OCI-LY1 (cell line): ENCODE results near the gene IRF4.

Source experiments
- H2AFZ ChIP-seq: fragments of 200-600 bp; sonication (generic), shearing (Covaris generic); 2 replicates; pipeline ENCODE4 v1.6.0; 2014; ENCODE audit warnings: antibody characterized with exemption, mild to moderate bottlenecking, low read length
- H3F3A ChIP-seq: fragments of 200-600 bp; sonication (generic), shearing (Covaris generic); 2 replicates; pipeline ENCODE4 v1.6.0; 2014; ENCODE audit warnings: mild to moderate bottlenecking, antibody characterized with exemption, low read length, moderate library complexity; ENCODE audit not compliant: insufficient read depth
- H3K27ac ChIP-seq: fragments of 200-600 bp; sonication (generic); 2 replicates; pipeline ENCODE4 v1.5.1; 2014; ENCODE audit warnings: low read length, mixed run types, mild to moderate bottlenecking, low read depth; ENCODE audit not compliant: poor library complexity, severe bottlenecking
- H3K27me3 ChIP-seq: fragments of 200-600 bp; sonication (generic); 2 replicates; pipeline ENCODE4 v1.6.0; 2014; ENCODE audit warnings: antibody characterized with exemption, mild to moderate bottlenecking, low read length, moderate library complexity; ENCODE audit not compliant: insufficient read depth
- H3K36me3 ChIP-seq: fragments of 200-600 bp; sonication (generic); 2 replicates; pipeline ENCODE4 v1.6.1; 2014; ENCODE audit warnings: mild to moderate bottlenecking, antibody characterized with exemption, low read length, moderate library complexity, mixed read lengths; ENCODE audit not compliant: insufficient read depth
- H3K4me1 ChIP-seq: fragments of 200-600 bp; sonication (generic); 2 replicates; pipeline ENCODE4 v1.5.1; 2014; ENCODE audit warnings: mild to moderate bottlenecking, low read length, moderate library complexity; ENCODE audit not compliant: insufficient read depth, severe bottlenecking
- H3K4me2 ChIP-seq: fragments of 200-600 bp; sonication (generic), shearing (Covaris generic); 2 replicates; pipeline ENCODE4 v1.6.1; 2014; ENCODE audit warnings: low read length
- H3K4me3 ChIP-seq: fragments of 200-600 bp; sonication (generic); 2 replicates; pipeline ENCODE4 v1.5.1; 2014; ENCODE audit warnings: low read length, low read depth, mild to moderate bottlenecking, mixed read lengths; ENCODE audit not compliant: poor library complexity, severe bottlenecking
- H3K79me2 ChIP-seq: fragments of 200-600 bp; shearing (Covaris generic); 2 replicates; pipeline ENCODE4 v1.6.1; 2016; ENCODE audit warnings: mixed run types, low read length, mixed read lengths; ENCODE audit not compliant: insufficient read depth
- H3K9ac ChIP-seq: fragments of 200-600 bp; sonication (generic), shearing (Covaris generic); 2 replicates; pipeline ENCODE4 v1.6.1; 2014; ENCODE audit warnings: mild to moderate bottlenecking, low read length, mixed read lengths
- H3K9me2 ChIP-seq: fragments of 200-600 bp; sonication (generic), shearing (Covaris generic); 2 replicates; pipeline ENCODE4 v1.6.1; 2014; ENCODE audit warnings: low read depth, mild to moderate bottlenecking, low read length, mixed read lengths
- H3K9me3 ChIP-seq: fragments of 200-600 bp; shearing (Covaris generic); 2 replicates; pipeline ENCODE4 v1.6.1; 2014; ENCODE audit warnings: low read length, mixed read lengths
- H4K20me1 ChIP-seq: fragments of 200-600 bp; sonication (generic), shearing (Covaris generic); 2 replicates; pipeline ENCODE4 v1.6.0; 2016; ENCODE audit warnings: mild to moderate bottlenecking, low read length; ENCODE audit not compliant: insufficient read depth
- CTCF ChIP-seq: fragments of 200-600 bp; sonication (generic), shearing (Covaris generic); IDR thresholded peaks from 2 replicates; pipeline ENCODE4 v1.5.1; 2017; ENCODE audit warnings: mild to moderate bottlenecking, antibody characterized with exemption, low read length, moderate library complexity, mixed read lengths
- EZH2 ChIP-seq: fragments of 200-600 bp; sonication (generic), shearing (Covaris generic); IDR thresholded peaks from 2 replicates; pipeline ENCODE4 v1.8.0; 2017; ENCODE audit warnings: borderline replicate concordance, mixed run types, mild to moderate bottlenecking, antibody characterized with exemption, low read length, moderate library complexity, mixed read lengths

IRF4 gene

GRCh38 chr6:392441-393390 is 1.2 kb downstream of the IRF4 start:
- Histone ChIP-seq H3K4me2 (peak overlapping the region; percentile 85), H3K36me3 (peaks cover 49% of the 10 kb centered on the region), H3K4me1 (peaks cover 50% of the 10 kb centered on the region), H3K9ac (peak overlapping the region; percentile 81), H3K27me3 (peaks cover 4% of the 10 kb centered on the region; the same call in 1 of the 2 replicates), H4K20me1 (no peaks in the 10 kb centered on the region), H3K9me2 (no peaks in the 10 kb centered on the region), H3K79me2 (no peaks in the 10 kb centered on the region; the same call in 1 of the 2 replicates), H3K27ac (no peak overlapping the region), H3K4me3 (peak overlapping the region; percentile 89), H3F3A (no peaks in the 10 kb centered on the region), H2AFZ (no peak overlapping the region), H3K9me3 (no peaks in the 10 kb centered on the region)
- TF ChIP-seq CTCF (no peak), EZH2 (no peak)

GRCh38 chr6:393391-394221 is 2.1 kb downstream of the IRF4 start:
- H3K9me3 ChIP-seq, result no peaks in the 10 kb centered on the region
- no peak overlapping the region for H2AFZ ChIP-seq
- H3K27ac ChIP-seq, result no peak overlapping the region
- H3K79me2 ChIP-seq, result no peaks in the 10 kb centered on the region; the same call in 1 of the 2 replicates
- peaks cover 54% of the 10 kb centered on the region for H3K4me1 ChIP-seq
- H3K9me2 ChIP-seq, result no peaks in the 10 kb centered on the region
- H3K9ac ChIP-seq, result peak overlapping the region; percentile 81
- H4K20me1 ChIP-seq, result no peaks in the 10 kb centered on the region
- H3K4me2 ChIP-seq, result peak overlapping the region; percentile 85
- TF ChIP-seq CTCF (no peak), EZH2 (no peak)
- no peaks in the 10 kb centered on the region for H3F3A ChIP-seq
- peak overlapping the region; percentile 89 for H3K4me3 ChIP-seq
- peaks cover 58% of the 10 kb centered on the region for H3K36me3 ChIP-seq
- H3K27me3 ChIP-seq, result peaks cover under 1% of the 10 kb centered on the region; the same call in 1 of the 2 replicates

GRCh38 chr6:394641-395289 is 3.2 kb downstream of the IRF4 start:
- Histone ChIP-seq H3K27ac (no peak overlapping the region), H3K9ac (no peak overlapping the region), H3K27me3 (no peaks in the 10 kb centered on the region), H3K4me2 (peak overlapping the region; percentile 85), H3K9me3 (no peaks in the 10 kb centered on the region), H3K79me2 (no peaks in the 10 kb centered on the region; the same call in 1 of the 2 replicates), H3K4me3 (peak overlapping the region; percentile 89), H3K36me3 (peaks cover 69% of the 10 kb centered on the region), H3K4me1 (peaks cover 53% of the 10 kb centered on the region), H3F3A (no peaks in the 10 kb centered on the region), H3K9me2 (no peaks in the 10 kb centered on the region), H2AFZ (no peak overlapping the region), H4K20me1 (no peaks in the 10 kb centered on the region)
- TF ChIP-seq EZH2 (no peak), CTCF (no peak)
